Gastroesophageal sphincter (tissue), 3 donors: ENCODE data around the gene CDC25C.

Experiments used
- POLR2A ChIP-seq, 2 donors: fragments of 450-650 bp; IDR thresholded peaks; one replicate each; pipeline ENCODE4 v1.6.1; 2017; ENCODE audit warnings: antibody characterized with exemption in 2 of 2, mild to moderate bottlenecking in 2 of 2, moderate library complexity in 1 of 2
- TF ChIP-seq, protein P1 (sequence below), 4 experiments: fragments of 200-600 bp in 2 of 4; fragments of 450-650 bp in 2 of 4; sonication (generic) in 1 of 4; IDR thresholded peaks; one replicate each; pipeline ENCODE4 v1.5.1; 2017 to 2019; ENCODE audit warnings: antibody characterized with exemption in 4 of 4, mild to moderate bottlenecking in 2 of 4, moderate library complexity in 2 of 4

GRCh38 chr5:138246334-138246733 lies 85.3 kb downstream of the CDC25C start:
- TF ChIP-seq, protein P1, sequence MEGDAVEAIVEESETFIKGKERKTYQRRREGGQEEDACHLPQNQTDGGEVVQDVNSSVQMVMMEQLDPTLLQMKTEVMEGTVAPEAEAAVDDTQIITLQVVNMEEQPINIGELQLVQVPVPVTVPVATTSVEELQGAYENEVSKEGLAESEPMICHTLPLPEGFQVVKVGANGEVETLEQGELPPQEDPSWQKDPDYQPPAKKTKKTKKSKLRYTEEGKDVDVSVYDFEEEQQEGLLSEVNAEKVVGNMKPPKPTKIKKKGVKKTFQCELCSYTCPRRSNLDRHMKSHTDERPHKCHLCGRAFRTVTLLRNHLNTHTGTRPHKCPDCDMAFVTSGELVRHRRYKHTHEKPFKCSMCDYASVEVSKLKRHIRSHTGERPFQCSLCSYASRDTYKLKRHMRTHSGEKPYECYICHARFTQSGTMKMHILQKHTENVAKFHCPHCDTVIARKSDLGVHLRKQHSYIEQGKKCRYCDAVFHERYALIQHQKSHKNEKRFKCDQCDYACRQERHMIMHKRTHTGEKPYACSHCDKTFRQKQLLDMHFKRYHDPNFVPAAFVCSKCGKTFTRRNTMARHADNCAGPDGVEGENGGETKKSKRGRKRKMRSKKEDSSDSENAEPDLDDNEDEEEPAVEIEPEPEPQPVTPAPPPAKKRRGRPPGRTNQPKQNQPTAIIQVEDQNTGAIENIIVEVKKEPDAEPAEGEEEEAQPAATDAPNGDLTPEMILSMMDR (IDR thresholded peaks at IDR 0.05): no peak
- TF ChIP-seq POLR2A (IDR thresholded peaks at IDR 0.05): no peak
